HCT116 (cell line): Measurements from ENCODE around the gene RPE65. TPM values are rescaled to one million over a fixed set of nuclear protein-coding genes. Genes with fewer than 3 reads are reported as not detected.

ENCODE experiments used
- ATAC-seq: fragments of 200-7000 bp; cut with Tn5 transposase; 2 replicates; pipeline ENCODE4 v1.9.1; 2020; ENCODE audit warnings: mild to moderate bottlenecking, moderate library complexity
- BruUV-seq: library from RNA; stranded (reverse); fragments of 400-500 nt; replicated peaks from 2 replicates; lab custom pipeline; 2021; lab: Mats Ljungman, UMichigan
- CTCF ChIA-PET: fragments of 300-600 bp; sonication (Branson Sonifier 250); formaldehyde crosslinking; loops from one replicate; lab custom pipeline; 2021; ENCODE audit warnings: antibody characterized with exemption; lab: Charles Lee
- POLR2A ChIA-PET: fragments of 300-600, 350-600 bp; sonication (Branson Sonifier 250); formaldehyde crosslinking; loops from one replicate; lab custom pipeline; 2021; ENCODE audit warnings: antibody characterized with exemption; lab: Charles Lee
- RAD21 ChIA-PET, 2 experiments: fragments of 300-600 bp; sonication (Branson Sonifier 250); formaldehyde crosslinking; loops; one replicate each; lab custom pipeline; 2023; ENCODE audit warnings: low total read pairs in 2 of 2; ENCODE audit not compliant: uncharacterized antibody in 2 of 2, unreplicated experiment in 2 of 2, low non-redundant PET in 1 of 2; lab: Charles Lee
- DNase-seq: peaks from one replicate; pipeline ENCODE4 v3.0.0-alpha.2; 2010; ENCODE audit warnings: low read depth, low spot score
- H2AFZ ChIP-seq: fragments of 200-600 bp; shearing (Covaris generic), sonication (generic); 2 replicates; pipeline ENCODE4 v1.6.1; 2017; ENCODE audit warnings: low read depth, mixed run types, mixed read lengths, antibody characterized with exemption, low read length; ENCODE audit not compliant: poor library complexity, severe bottlenecking
- H3K27ac ChIP-seq: 2 replicates; pipeline ENCODE4 v1.5.1; 2012; ENCODE audit warnings: low read depth, low read length
- H3K27me3 ChIP-seq: fragments of 200-600 bp; sonication (generic); 2 replicates; pipeline ENCODE4 v1.6.1; 2016; ENCODE audit warnings: mixed run types, low read length, mixed read lengths; ENCODE audit not compliant: insufficient read depth
- H3K36me3 ChIP-seq, 2 experiments: fragments of 200-500 bp in 1 of 2; fragments of 200-600 bp in 1 of 2; sonication (Bioruptor generic) in 1 of 2; sonication (generic) in 1 of 2; 2 replicates each; pipeline versions ENCODE4 v1.5.1 to v1.6.1; 2014 to 2016; ENCODE audit warnings: low read length in 2 of 2, inconsistent platforms in 1 of 2, mixed read lengths in 1 of 2, mixed run types in 1 of 2; ENCODE audit not compliant: insufficient read depth in 2 of 2, control insufficient read depth in 1 of 2
- H3K4me1 ChIP-seq, 2 experiments: fragments of 200-600 bp in 1 of 2; sonication (generic) in 1 of 2; 2 replicates each; pipeline versions ENCODE4 v1.5.1 to v1.6.1; 2012 to 2017; ENCODE audit warnings: low read length in 2 of 2, inconsistent platforms in 1 of 2, mild to moderate bottlenecking in 1 of 2, mixed read lengths in 1 of 2, mixed run types in 1 of 2, moderate library complexity in 1 of 2; ENCODE audit not compliant: insufficient read depth in 2 of 2, control insufficient read depth in 1 of 2
- H3K4me2 ChIP-seq: fragments of 200-600 bp; sonication (generic); 2 replicates; pipeline ENCODE4 v1.6.1; 2017; ENCODE audit warnings: mixed run types, low read length, mixed read lengths
- H3K4me3 ChIP-seq, 2 experiments: fragments of 200-600 bp in 1 of 2; sonication (generic) in 1 of 2; replicated peaks in 1 of 2; 2 replicates each; pipeline ENCODE4 v1.5.1; 2011 to 2016; ENCODE audit warnings: low read length in 2 of 2, control low read depth in 1 of 2, low read depth in 1 of 2, mild to moderate bottlenecking in 1 of 2, mixed read lengths in 1 of 2, mixed run types in 1 of 2
- H3K79me2 ChIP-seq: fragments of 200-600 bp; sonication (generic); 2 replicates; pipeline ENCODE4 v1.6.1; 2017; ENCODE audit warnings: mild to moderate bottlenecking, mixed run types, low read length, moderate library complexity, mixed read lengths; ENCODE audit not compliant: insufficient read depth
- H3K9ac ChIP-seq: fragments of 200-600 bp; sonication (generic); 2 replicates; pipeline ENCODE4 v1.6.1; 2016; ENCODE audit warnings: low read length, mixed read lengths
- H3K9me2 ChIP-seq: fragments of 200-600 bp; sonication (generic), shearing (Covaris generic); 2 replicates; pipeline ENCODE4 v1.6.1; 2017; ENCODE audit warnings: mixed run types, mild to moderate bottlenecking, moderate library complexity; ENCODE audit not compliant: insufficient read depth
- H3K9me3 ChIP-seq, 2 experiments: fragments of 200-500 bp in 1 of 2; fragments of 200-600 bp in 1 of 2; sonication (Bioruptor generic) in 1 of 2; sonication (generic) in 1 of 2; 2 replicates each; pipeline ENCODE4 v1.6.1; 2014 to 2017; ENCODE audit warnings: low read length in 2 of 2, mixed read lengths in 2 of 2, inconsistent platforms in 1 of 2, low read depth in 1 of 2, mild to moderate bottlenecking in 1 of 2, mixed run types in 1 of 2, moderate library complexity in 1 of 2; ENCODE audit not compliant: control insufficient read depth in 1 of 2, insufficient read depth in 1 of 2
- H4K20me1 ChIP-seq: fragments of 200-600 bp; sonication (generic), shearing (Covaris generic); 2 replicates; pipeline ENCODE4 v1.6.1; 2017; ENCODE audit warnings: mixed run types, mild to moderate bottlenecking, moderate library complexity; ENCODE audit not compliant: insufficient read depth
- CBX3 ChIP-seq: IDR thresholded peaks from 2 replicates; pipeline ENCODE4 v1.6.1; 2012; ENCODE audit warnings: low read depth
- CEBPB ChIP-seq: IDR thresholded peaks from 2 replicates; pipeline ENCODE4 v1.6.1; 2012; ENCODE audit warnings: low read depth
- EGR1 ChIP-seq: IDR thresholded peaks from 2 replicates; pipeline ENCODE4 v1.6.1; 2012; ENCODE audit warnings: low read depth
- ELF1 ChIP-seq: IDR thresholded peaks from 2 replicates; pipeline ENCODE4 v1.6.1; 2012; ENCODE audit warnings: low read depth, borderline replicate concordance
- EZH2 ChIP-seq: fragments of 200-600 bp; sonication (generic); IDR thresholded peaks from 2 replicates; pipeline ENCODE4 v1.6.1; 2017; ENCODE audit warnings: antibody characterized with exemption, mixed run types
- EZH2phosphoT487 ChIP-seq: fragments of 200-600 bp; IDR thresholded peaks from 2 replicates; pipeline ENCODE4 v1.6.1; 2018; ENCODE audit warnings: antibody characterized with exemption, borderline replicate concordance
- JUND ChIP-seq: IDR thresholded peaks from 2 replicates; pipeline ENCODE4 v1.6.1; 2012
- POLR2A ChIP-seq: IDR thresholded peaks from 2 replicates; pipeline ENCODE4 v1.7.0; 2011; ENCODE audit warnings: borderline replicate concordance; ENCODE audit not compliant: insufficient read depth, insufficient read length; ENCODE audit errors: extremely low read depth
- POLR2AphosphoS5 ChIP-seq: IDR thresholded peaks from 2 replicates; pipeline ENCODE4 v1.6.1; 2011; ENCODE audit warnings: mild to moderate bottlenecking, low read depth, low read length, moderate library complexity
- RAD21 ChIP-seq: IDR thresholded peaks from 2 replicates; pipeline ENCODE4 v1.6.1; 2012; ENCODE audit warnings: low read depth, mild to moderate bottlenecking
- REST ChIP-seq: IDR thresholded peaks from 2 replicates; pipeline ENCODE4 v1.6.1; 2012; ENCODE audit warnings: low read depth
- SIN3A ChIP-seq: IDR thresholded peaks from 2 replicates; pipeline ENCODE4 v1.6.1; 2012; ENCODE audit warnings: low read depth
- SP1 ChIP-seq: IDR thresholded peaks from 2 replicates; pipeline ENCODE4 v1.6.1; 2012; ENCODE audit warnings: low read depth
- ZBTB33 ChIP-seq: IDR thresholded peaks from 2 replicates; pipeline ENCODE4 v1.6.1; 2011; ENCODE audit warnings: mild to moderate bottlenecking, low read length, moderate library complexity; ENCODE audit not compliant: insufficient replicate concordance; ENCODE audit errors: extremely low read depth
- ZFX ChIP-seq: fragments of 450-650 bp; IDR thresholded peaks from 2 replicates; pipeline ENCODE4 v1.6.1; 2017
- intact Hi-C: fragments of 100-400 bp; cut with micrococcal nuclease; formaldehyde crosslinking; loops from 2 replicates; pipeline ENCODE4 v1.10.0; 2022
- total RNA-seq: library from RNA; stranded (reverse); gene quantifications from one replicate; pipeline ENCODE4 v1.2.1, GENCODE V29; 2021; ENCODE audit not compliant: unreplicated experiment

RPE65 gene
- total RNA-seq, 1 experiment from 2014 or later, result not detected

GRCh38 chr1:68456202-68456601, 6.4 kb upstream of the RPE65 start:
- intact Hi-C loops, result no loop called here

More at GRCh38 chr1:68456202-68456601, 6.4 kb upstream of the RPE65 start:
- no peaks in the 10 kb centered on the region for H3K27me3 ChIP-seq
- H3K79me2 ChIP-seq, result no peaks in the 10 kb centered on the region
- H3K27ac ChIP-seq, result no peak overlapping the region
- no peaks in the 10 kb centered on the region for H3K9me2 ChIP-seq
- no peak overlapping the region for H2AFZ ChIP-seq
- H4K20me1 ChIP-seq, result no peaks in the 10 kb centered on the region
- POLR2A ChIA-PET, result no interaction called here
- no peaks in the 10 kb centered on the region for H3K9me3 ChIP-seq
- ATAC-seq, result no peak
- TF ChIP-seq SP1 (no peak), ZBTB33 (no peak), POLR2AphosphoS5 (no peak), EZH2phosphoT487 (no peak), EGR1 (no peak), CBX3 (no peak), EZH2 (no peak), SIN3A (no peak), JUND (no peak), CEBPB (no peak), POLR2A (no peak), ZFX (no peak), RAD21 (no peak), ELF1 (no peak), REST (no peak)
- RAD21 ChIA-PET, result no interaction called here
- H3K4me3 ChIP-seq, result no peak overlapping the region
- H3K4me2 ChIP-seq, result no peak overlapping the region
- no peak for DNase-seq
- CTCF ChIA-PET, result interaction anchor here (1.2 kb wide), 1 partner anchor 14 kb away, joined by 5 read pairs; no protein-coding TSS in a partner anchor
- peaks cover 0 to 11% of the 10 kb centered on the region in 2 experiments; a peak in 1 of 4 replicates for H3K36me3 ChIP-seq
- BruUV-seq, result no TSS peak
- H3K9ac ChIP-seq, result no peak overlapping the region
- H3K4me1 ChIP-seq, result peaks cover 0 to 18% of the 10 kb centered on the region in 2 experiments; a peak in 2 of 4 replicates
